BLaER1 (cell line): ENCODE results near the gene SUPT20H.

Experiments
- H3K27ac ChIP-seq: shearing (Covaris generic); formaldehyde crosslinking; 2 replicates; pipeline ENCODE4 v1.8.1; 2022
- H3K27me3 ChIP-seq: shearing (Covaris generic); formaldehyde crosslinking; 2 replicates; pipeline ENCODE4 v1.8.1; 2022
- H3K36me3 ChIP-seq: shearing (Covaris generic); formaldehyde crosslinking; 2 replicates; pipeline ENCODE4 v1.8.1; 2022
- H3K4me1 ChIP-seq: shearing (Covaris generic); formaldehyde crosslinking; 2 replicates; pipeline ENCODE4 v1.8.1; 2022
- H3K4me2 ChIP-seq: shearing (Covaris generic); formaldehyde crosslinking; 2 replicates; pipeline ENCODE4 v1.8.1; 2022
- H3K4me3 ChIP-seq: shearing (Covaris generic); formaldehyde crosslinking; 2 replicates; pipeline ENCODE4 v1.8.1; 2022
- H3K9ac ChIP-seq: shearing (Covaris generic); formaldehyde crosslinking; 2 replicates; pipeline ENCODE4 v1.8.1; 2022
- H3K9me3 ChIP-seq: shearing (Covaris generic); formaldehyde crosslinking; 2 replicates; pipeline ENCODE4 v1.8.1; 2022
- H4K20me1 ChIP-seq: shearing (Covaris generic); formaldehyde crosslinking; 2 replicates; pipeline ENCODE4 v1.8.1; 2022
- Cebpa-rat ChIP-seq: shearing (Covaris generic); IDR thresholded peaks from 2 replicates; pipeline ENCODE4 v1.8.1; 2022

Gene SUPT20H

GRCh38 chr13:37097076-37097475 lies 37.6 kb upstream of the SUPT20H start:
- Histone ChIP-seq H3K4me2 (no peak overlapping the region), H3K9me3 (no peaks in the 10 kb centered on the region), H3K4me1 (no peaks in the 10 kb centered on the region), H3K27me3 (no peaks in the 10 kb centered on the region), H3K27ac (no peak overlapping the region), H3K4me3 (no peak overlapping the region), H3K36me3 (no peaks in the 10 kb centered on the region), H3K9ac (no peak overlapping the region), H4K20me1 (no peaks in the 10 kb centered on the region)
- TF ChIP-seq Cebpa-rat, result no peak

- H3K36me3 ChIP-seq, result no peaks in the 10 kb centered on the region
- H3K27me3 ChIP-seq, result no peaks in the 10 kb centered on the region
- no peak overlapping the region for H3K27ac ChIP-seq
- H3K9ac ChIP-seq, result no peak overlapping the region
- no peak for TF ChIP-seq Cebpa-rat
- no peaks in the 10 kb centered on the region for H3K4me1 ChIP-seq
- no peaks in the 10 kb centered on the region for H3K9me3 ChIP-seq
- H3K4me2 ChIP-seq, result no peak overlapping the region
- no peaks in the 10 kb centered on the region for H4K20me1 ChIP-seq
- no peak overlapping the region for H3K4me3 ChIP-seq
Measured at GRCh38 chr13:37094840-37095239, 35.4 kb upstream of the SUPT20H start.

GRCh38 chr13:37094099-37094498 lies 34.6 kb upstream of the SUPT20H start:
- Histone ChIP-seq H3K9ac (no peak overlapping the region), H3K27me3 (no peaks in the 10 kb centered on the region)
- TF ChIP-seq Cebpa-rat, result no peak

GRCh38 chr13:37091835-37092234 lies 32.3 kb upstream of the SUPT20H start:
- Histone ChIP-seq H4K20me1 (no peaks in the 10 kb centered on the region), H3K9ac (no peak overlapping the region), H3K27ac (no peak overlapping the region), H3K4me3 (no peak overlapping the region), H3K4me1 (no peaks in the 10 kb centered on the region), H3K27me3 (no peaks in the 10 kb centered on the region), H3K36me3 (no peaks in the 10 kb centered on the region), H3K4me2 (no peak overlapping the region), H3K9me3 (no peaks in the 10 kb centered on the region)
- TF ChIP-seq Cebpa-rat, result no peak

More at GRCh38 chr13:37094099-37094498, 34.6 kb upstream of the SUPT20H start:
- Histone ChIP-seq H4K20me1 (no peaks in the 10 kb centered on the region), H3K4me1 (no peaks in the 10 kb centered on the region), H3K4me3 (no peak overlapping the region), H3K27ac (no peak overlapping the region), H3K4me2 (no peak overlapping the region), H3K9me3 (no peaks in the 10 kb centered on the region), H3K36me3 (no peaks in the 10 kb centered on the region)

- no peak overlapping the region for H3K4me3 ChIP-seq
- TF ChIP-seq Cebpa-rat, result no peak
- H3K27ac ChIP-seq, result no peak overlapping the region
Measured at GRCh38 chr13:37090912-37091311, 31.4 kb upstream of the SUPT20H start.

GRCh38 chr13:37089495-37089894 lies 30.0 kb upstream of the SUPT20H start:
- no peak overlapping the region for H3K9ac ChIP-seq
- no peaks in the 10 kb centered on the region for H3K36me3 ChIP-seq
- no peak overlapping the region for H3K27ac ChIP-seq
- no peaks in the 10 kb centered on the region for H3K4me1 ChIP-seq
- no peaks in the 10 kb centered on the region for H4K20me1 ChIP-seq
- no peak for TF ChIP-seq Cebpa-rat
- no peak overlapping the region for H3K4me2 ChIP-seq
- H3K27me3 ChIP-seq, result no peaks in the 10 kb centered on the region
- H3K4me3 ChIP-seq, result no peak overlapping the region
- no peaks in the 10 kb centered on the region for H3K9me3 ChIP-seq

More at GRCh38 chr13:37090912-37091311, 31.4 kb upstream of the SUPT20H start:
- Histone ChIP-seq H4K20me1 (no peaks in the 10 kb centered on the region), H3K9me3 (no peaks in the 10 kb centered on the region), H3K4me1 (no peaks in the 10 kb centered on the region), H3K36me3 (no peaks in the 10 kb centered on the region), H3K9ac (no peak overlapping the region), H3K27me3 (no peaks in the 10 kb centered on the region), H3K4me2 (no peak overlapping the region)

- no peaks in the 10 kb centered on the region for H4K20me1 ChIP-seq
- TF ChIP-seq Cebpa-rat, result no peak
Measured at GRCh38 chr13:37087486-37087885, 28.0 kb upstream of the SUPT20H start.

GRCh38 chr13:37085606-37086005 lies 26.1 kb upstream of the SUPT20H start:
- H3K4me1 ChIP-seq, result no peaks in the 10 kb centered on the region
- H3K9me3 ChIP-seq, result no peaks in the 10 kb centered on the region
- TF ChIP-seq Cebpa-rat, result no peak
- H3K27me3 ChIP-seq, result no peaks in the 10 kb centered on the region
- H3K36me3 ChIP-seq, result no peaks in the 10 kb centered on the region
- no peaks in the 10 kb centered on the region for H4K20me1 ChIP-seq
- no peak overlapping the region for H3K4me3 ChIP-seq
- no peak overlapping the region for H3K4me2 ChIP-seq
- H3K9ac ChIP-seq, result no peak overlapping the region
- H3K27ac ChIP-seq, result no peak overlapping the region

More at GRCh38 chr13:37087486-37087885, 28.0 kb upstream of the SUPT20H start:
- Histone ChIP-seq H3K4me1 (no peaks in the 10 kb centered on the region), H3K4me2 (no peak overlapping the region), H3K4me3 (no peak overlapping the region), H3K27ac (no peak overlapping the region), H3K27me3 (no peaks in the 10 kb centered on the region), H3K9me3 (no peaks in the 10 kb centered on the region), H3K36me3 (no peaks in the 10 kb centered on the region), H3K9ac (no peak overlapping the region)

GRCh38 chr13:37076818-37077217 lies 17.3 kb upstream of the SUPT20H start:
- H3K4me1 ChIP-seq, result no peaks in the 10 kb centered on the region
- H3K4me2 ChIP-seq, result no peak overlapping the region
- no peaks in the 10 kb centered on the region for H3K27me3 ChIP-seq
- no peaks in the 10 kb centered on the region for H3K9me3 ChIP-seq
- no peaks in the 10 kb centered on the region for H3K36me3 ChIP-seq
- TF ChIP-seq Cebpa-rat, result no peak
- no peak overlapping the region for H3K9ac ChIP-seq
- no peak overlapping the region for H3K4me3 ChIP-seq
- H4K20me1 ChIP-seq, result no peaks in the 10 kb centered on the region
- no peak overlapping the region for H3K27ac ChIP-seq

- H3K9ac ChIP-seq, result no peak overlapping the region
- H4K20me1 ChIP-seq, result no peaks in the 10 kb centered on the region
- H3K4me2 ChIP-seq, result no peak overlapping the region
- H3K27me3 ChIP-seq, result no peaks in the 10 kb centered on the region
- no peaks in the 10 kb centered on the region for H3K9me3 ChIP-seq
- H3K36me3 ChIP-seq, result no peaks in the 10 kb centered on the region
- no peak for TF ChIP-seq Cebpa-rat
- peaks cover 3% of the 10 kb centered on the region for H3K4me1 ChIP-seq
- no peak overlapping the region for H3K27ac ChIP-seq
- no peak overlapping the region for H3K4me3 ChIP-seq
Measured at GRCh38 chr13:37075164-37075563, 15.7 kb upstream of the SUPT20H start.

GRCh38 chr13:37074703-37075102 lies 15.2 kb upstream of the SUPT20H start:
- Histone ChIP-seq H3K9me3 (no peaks in the 10 kb centered on the region), H4K20me1 (no peaks in the 10 kb centered on the region), H3K9ac (no peak overlapping the region), H3K4me1 (peaks cover 8% of the 10 kb centered on the region), H3K27me3 (no peaks in the 10 kb centered on the region), H3K27ac (no peak overlapping the region), H3K4me3 (no peak overlapping the region), H3K4me2 (no peak overlapping the region), H3K36me3 (no peaks in the 10 kb centered on the region)
- no peak for TF ChIP-seq Cebpa-rat
